SK-N-SH (cell line): ENCODE data around the gene CTTNBP2NL.

Experiments
- EP300 ChIP-seq, 2 experiments: IDR thresholded peaks; 2 replicates each; pipeline versions ENCODE4 v1.4.0 to v1.6.1; 2012; ENCODE audit warnings: borderline replicate concordance in 1 of 2, low read depth in 1 of 2, low read length in 1 of 2
- EZH2phosphoT487 ChIP-seq: fragments of 200-600 bp; sonication (generic); IDR thresholded peaks from 2 replicates; pipeline ENCODE4 v1.6.1; 2017; ENCODE audit warnings: low read depth, mixed run types, mild to moderate bottlenecking, antibody characterized with exemption, moderate library complexity, borderline replicate concordance
- GABPA ChIP-seq: IDR thresholded peaks from 2 replicates; pipeline ENCODE4 v1.4.0; 2012; ENCODE audit warnings: low read depth, mild to moderate bottlenecking
- MAX ChIP-seq: IDR thresholded peaks from 2 replicates; pipeline ENCODE4 v1.4.0; 2012; ENCODE audit warnings: low read depth
- NFIC ChIP-seq: IDR thresholded peaks from 2 replicates; pipeline ENCODE4 v1.4.0; 2012; ENCODE audit warnings: borderline replicate concordance
- POLR2AphosphoS5 ChIP-seq: IDR thresholded peaks from 2 replicates; pipeline ENCODE4 v1.6.1; 2012; ENCODE audit warnings: low read depth, low read length
- SIN3A ChIP-seq: IDR thresholded peaks from 2 replicates; pipeline ENCODE4 v1.6.1; 2012; ENCODE audit warnings: low read depth, mild to moderate bottlenecking, low read length, moderate library complexity, borderline replicate concordance
- TAF1 ChIP-seq: IDR thresholded peaks from 2 replicates; pipeline ENCODE4 v1.6.1; 2012; ENCODE audit warnings: low read depth, mild to moderate bottlenecking, low read length, moderate library complexity, borderline replicate concordance
- TF ChIP-seq, protein P1 (sequence below): fragments of 200-600 bp; sonication (generic); IDR thresholded peaks from 2 replicates; pipeline ENCODE4 v1.6.1; 2017; ENCODE audit warnings: antibody characterized with exemption, mild to moderate bottlenecking, moderate library complexity
- TF ChIP-seq, protein P2 (sequence below): IDR thresholded peaks from 2 replicates; pipeline ENCODE4 v1.6.1; 2012; ENCODE audit warnings: mild to moderate bottlenecking, low read depth, low read length, moderate library complexity

DNA sequence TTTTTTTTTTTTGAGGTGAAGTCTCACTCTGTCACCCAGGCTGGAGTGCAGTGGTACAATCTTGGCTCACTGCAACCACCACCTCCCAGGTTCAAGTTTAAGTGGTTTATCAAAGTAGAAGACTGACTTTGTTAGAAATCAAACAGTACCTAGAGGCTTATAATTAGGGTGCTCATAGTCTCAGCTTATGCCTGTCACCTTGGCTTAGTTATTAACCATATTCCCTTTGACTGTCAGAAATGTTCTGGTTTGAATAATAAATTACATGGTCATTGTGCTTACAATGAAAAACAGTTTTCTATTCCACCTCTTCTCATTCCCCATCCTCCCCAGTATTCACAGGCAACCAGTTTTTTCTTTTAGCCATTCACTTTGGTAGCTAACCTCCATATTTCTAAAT lies 54.8 kb downstream of the CTTNBP2NL start:
- no peak for TF ChIP-seq POLR2AphosphoS5
- no peak for TF ChIP-seq GABPA
- TF ChIP-seq MAX = no peak
- TF ChIP-seq, protein P1, sequence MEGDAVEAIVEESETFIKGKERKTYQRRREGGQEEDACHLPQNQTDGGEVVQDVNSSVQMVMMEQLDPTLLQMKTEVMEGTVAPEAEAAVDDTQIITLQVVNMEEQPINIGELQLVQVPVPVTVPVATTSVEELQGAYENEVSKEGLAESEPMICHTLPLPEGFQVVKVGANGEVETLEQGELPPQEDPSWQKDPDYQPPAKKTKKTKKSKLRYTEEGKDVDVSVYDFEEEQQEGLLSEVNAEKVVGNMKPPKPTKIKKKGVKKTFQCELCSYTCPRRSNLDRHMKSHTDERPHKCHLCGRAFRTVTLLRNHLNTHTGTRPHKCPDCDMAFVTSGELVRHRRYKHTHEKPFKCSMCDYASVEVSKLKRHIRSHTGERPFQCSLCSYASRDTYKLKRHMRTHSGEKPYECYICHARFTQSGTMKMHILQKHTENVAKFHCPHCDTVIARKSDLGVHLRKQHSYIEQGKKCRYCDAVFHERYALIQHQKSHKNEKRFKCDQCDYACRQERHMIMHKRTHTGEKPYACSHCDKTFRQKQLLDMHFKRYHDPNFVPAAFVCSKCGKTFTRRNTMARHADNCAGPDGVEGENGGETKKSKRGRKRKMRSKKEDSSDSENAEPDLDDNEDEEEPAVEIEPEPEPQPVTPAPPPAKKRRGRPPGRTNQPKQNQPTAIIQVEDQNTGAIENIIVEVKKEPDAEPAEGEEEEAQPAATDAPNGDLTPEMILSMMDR = no peak
- no peak for TF ChIP-seq TAF1
- no peak for TF ChIP-seq EZH2phosphoT487
- TF ChIP-seq SIN3A = no peak
- TF ChIP-seq, protein P2, sequence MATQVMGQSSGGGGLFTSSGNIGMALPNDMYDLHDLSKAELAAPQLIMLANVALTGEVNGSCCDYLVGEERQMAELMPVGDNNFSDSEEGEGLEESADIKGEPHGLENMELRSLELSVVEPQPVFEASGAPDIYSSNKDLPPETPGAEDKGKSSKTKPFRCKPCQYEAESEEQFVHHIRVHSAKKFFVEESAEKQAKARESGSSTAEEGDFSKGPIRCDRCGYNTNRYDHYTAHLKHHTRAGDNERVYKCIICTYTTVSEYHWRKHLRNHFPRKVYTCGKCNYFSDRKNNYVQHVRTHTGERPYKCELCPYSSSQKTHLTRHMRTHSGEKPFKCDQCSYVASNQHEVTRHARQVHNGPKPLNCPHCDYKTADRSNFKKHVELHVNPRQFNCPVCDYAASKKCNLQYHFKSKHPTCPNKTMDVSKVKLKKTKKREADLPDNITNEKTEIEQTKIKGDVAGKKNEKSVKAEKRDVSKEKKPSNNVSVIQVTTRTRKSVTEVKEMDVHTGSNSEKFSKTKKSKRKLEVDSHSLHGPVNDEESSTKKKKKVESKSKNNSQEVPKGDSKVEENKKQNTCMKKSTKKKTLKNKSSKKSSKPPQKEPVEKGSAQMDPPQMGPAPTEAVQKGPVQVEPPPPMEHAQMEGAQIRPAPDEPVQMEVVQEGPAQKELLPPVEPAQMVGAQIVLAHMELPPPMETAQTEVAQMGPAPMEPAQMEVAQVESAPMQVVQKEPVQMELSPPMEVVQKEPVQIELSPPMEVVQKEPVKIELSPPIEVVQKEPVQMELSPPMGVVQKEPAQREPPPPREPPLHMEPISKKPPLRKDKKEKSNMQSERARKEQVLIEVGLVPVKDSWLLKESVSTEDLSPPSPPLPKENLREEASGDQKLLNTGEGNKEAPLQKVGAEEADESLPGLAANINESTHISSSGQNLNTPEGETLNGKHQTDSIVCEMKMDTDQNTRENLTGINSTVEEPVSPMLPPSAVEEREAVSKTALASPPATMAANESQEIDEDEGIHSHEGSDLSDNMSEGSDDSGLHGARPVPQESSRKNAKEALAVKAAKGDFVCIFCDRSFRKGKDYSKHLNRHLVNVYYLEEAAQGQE = no peak
- no peak for TF ChIP-seq NFIC
- TF ChIP-seq EP300 (IDR thresholded peaks at IDR 0.05; ENCODE audit: borderline replicate concordance in 1 of 2, low read depth in 1 of 2, low read length in 1 of 2) = no peak
